Uterus (tissue), 4 donors: Measurements from ENCODE around the gene NFILZ. TPM values are rescaled to one million over a fixed set of nuclear protein-coding genes. Genes with fewer than 3 reads are reported as not detected.

Experiments
- DNase-seq, 2 donors: peaks; one replicate each; pipeline ENCODE4 v3.0.0-alpha.2; 2019 to 2020
- H3K27ac ChIP-seq, 2 donors: fragments of 200-600 bp; sonication (generic); 1 replicate in 1 of 2; 2 replicates in 1 of 2; pipeline ENCODE4 v1.5.1; 2016 to 2018
- H3K27me3 ChIP-seq, 2 donors: fragments of 200-600 bp; sonication (generic); one replicate each; pipeline ENCODE4 v1.5.1; 2018 to 2019; ENCODE audit warnings: control low read depth in 1 of 2
- H3K36me3 ChIP-seq, 2 donors: fragments of 200-600 bp; sonication (generic); one replicate each; pipeline ENCODE4 v1.5.1; 2019; ENCODE audit warnings: control low read depth in 1 of 2
- H3K4me1 ChIP-seq, 2 donors: fragments of 200-600 bp; sonication (generic); one replicate each; pipeline ENCODE4 v1.5.1; 2018 to 2019; ENCODE audit warnings: control low read depth in 1 of 2
- H3K4me3 ChIP-seq, 2 donors: fragments of 200-600 bp; sonication (generic); 1 replicate in 1 of 2; 2 replicates in 1 of 2; pipeline ENCODE4 v1.5.1; 2018 to 2019; ENCODE audit warnings: mild to moderate bottlenecking in 1 of 2
- H3K9me3 ChIP-seq, 2 donors: fragments of 200-600 bp; sonication (generic); one replicate each; pipeline ENCODE4 v1.5.1; 2019; ENCODE audit warnings: control low read depth in 1 of 2
- CTCF ChIP-seq, 4 experiments: fragments of 200-600 bp in 2 of 4; fragments of 450-650 bp in 2 of 4; sonication (generic) in 2 of 4; IDR thresholded peaks; one replicate each; pipeline ENCODE4 v1.5.1; 2016 to 2019; ENCODE audit warnings: antibody characterized with exemption in 4 of 4, mild to moderate bottlenecking in 2 of 4, moderate library complexity in 1 of 4
- POLR2A ChIP-seq, 2 donors: fragments of 450-650 bp; IDR thresholded peaks; one replicate each; pipeline ENCODE4 v1.6.1; 2016; ENCODE audit warnings: antibody characterized with exemption in 2 of 2, mild to moderate bottlenecking in 1 of 2, moderate library complexity in 1 of 2
- intact Hi-C: fragments of 100-400 bp; cut with DNase I; formaldehyde crosslinking; loops from one replicate; pipeline ENCODE4 v1.15.1; 2023; ENCODE audit warnings: low total_unique reads
- total RNA-seq, 4 donors: library from RNA; depleted of rRNA in 3 of 4; stranded (reverse); fragments of >200 nt in 3 of 4; gene quantifications; one replicate each; pipeline versions ENCODE4 v1.1.0 to v1.2.4, GENCODE V29; 2014 to 2023
- donor health status: DM: yes; HTN: yes; CAD: no.

The NFILZ gene
- not detected for total RNA-seq

GRCh38 chr19:8629996-8630683 is at the start of gene NFILZ:
TSS of gene NFILZ (plus strand) at chr19:8630633. CDS start at chr19:8676766, 46,133 bp downstream.
- DNase-seq = no peak
- H3K4me3 ChIP-seq = no peak within 1 kb of the TSS
- no peaks in the 10 kb centered on the region for H3K9me3 ChIP-seq
- no peaks in the 10 kb centered on the region for H3K4me1 ChIP-seq
- H3K27ac ChIP-seq = peak within 1 kb of the TSS; percentile 42 to 77
- H3K27me3 ChIP-seq = no peaks in the 10 kb centered on the region
- no peak for TF ChIP-seq CTCF (IDR thresholded peaks at IDR 0.05)
- no peak for TF ChIP-seq POLR2A (IDR thresholded peaks at IDR 0.05)
- no peaks in the 10 kb centered on the region for H3K36me3 ChIP-seq
- intact Hi-C loops = no loop called here

GRCh38 chr19:8580710-8581281 is 49.6 kb upstream of the NFILZ start:
- intact Hi-C loops = no loop called here
- no peak overlapping the region for H3K4me3 ChIP-seq

GRCh38 chr19:8584965-8585893 is 45.2 kb upstream of the NFILZ start:
- Histone ChIP-seq H3K9me3 (no peaks in the 10 kb centered on the region), H3K27ac (no peak overlapping the region), H3K27me3 (no peaks in the 10 kb centered on the region), H3K36me3 (no peaks in the 10 kb centered on the region), H3K4me1 (no peaks in the 10 kb centered on the region), H3K4me3 (no peak overlapping the region)
- TF ChIP-seq CTCF (IDR thresholded peaks at IDR 0.05) = no peak
- no peak for TF ChIP-seq POLR2A (IDR thresholded peaks at IDR 0.05)
- intact Hi-C loops = no loop called here
- no peak for DNase-seq

More at GRCh38 chr19:8580710-8581281, 49.6 kb upstream of the NFILZ start:
- H3K36me3 ChIP-seq = no peaks in the 10 kb centered on the region
- H3K4me1 ChIP-seq = no peaks in the 10 kb centered on the region
- no peaks in the 10 kb centered on the region for H3K27me3 ChIP-seq
- peak; percentile 99 to 100 (median 99) for TF ChIP-seq CTCF (IDR thresholded peaks at IDR 0.05)
- TF ChIP-seq POLR2A (IDR thresholded peaks at IDR 0.05) = no peak
- H3K9me3 ChIP-seq = no peaks in the 10 kb centered on the region
- peak; percentile 83 to 84 for DNase-seq
- H3K27ac ChIP-seq = no peak overlapping the region

GRCh38 chr19:8585894-8586750 is 44.3 kb upstream of the NFILZ start:
- no peak overlapping the region for H3K27ac ChIP-seq
- intact Hi-C loops = no loop called here
- DNase-seq = no peak
- no peaks in the 10 kb centered on the region for H3K27me3 ChIP-seq
- H3K9me3 ChIP-seq = no peaks in the 10 kb centered on the region
- no peaks in the 10 kb centered on the region for H3K4me1 ChIP-seq
- H3K36me3 ChIP-seq = no peaks in the 10 kb centered on the region
- no peak for TF ChIP-seq POLR2A (IDR thresholded peaks at IDR 0.05)
- TF ChIP-seq CTCF (IDR thresholded peaks at IDR 0.05) = peak in 2 of 4 experiments; percentile 18 to 29
- H3K4me3 ChIP-seq = no peak overlapping the region
